Measurements from ENCODE around the gene CACNG4. TPM values are rescaled to one million over a fixed set of nuclear protein-coding genes. Genes with fewer than 3 reads are reported as not detected.

CACNG4 gene
- total RNA-seq, 1 experiment from 2014 or later, result 40.3 TPM

- ATAC-seq (no peak), DNase-seq (ENCODE audit: low read depth, low spot score) (no peak)
- no peaks in the 10 kb centered on the region for H3K4me1 ChIP-seq (ENCODE audit: control insufficient read depth, insufficient read depth, low read length)
- H3K4me3 ChIP-seq (ENCODE audit: low read depth in 2 of 2, low read length in 2 of 2), result no peak overlapping the region
- no TSS peak for BruUV-seq (replicated peaks)
- no peak overlapping the region for H3K27ac ChIP-seq (ENCODE audit: low read length)
- TF ChIP-seq CTCF (IDR thresholded peaks at IDR 0.05) (no peak), REST (IDR thresholded peaks at IDR 0.05; ENCODE audit: insufficient read depth in 1 of 2, low read depth in 2 of 2, low read length in 1 of 2) (no peak), TCF7L2 (IDR thresholded peaks at IDR 0.05; ENCODE audit: low read depth, low read length) (no peak), POLR2AphosphoS5 (IDR thresholded peaks at IDR 0.05; ENCODE audit: low read depth, low read length) (no peak)
- no peaks in the 10 kb centered on the region for H3K27me3 ChIP-seq (ENCODE audit: control insufficient read depth, insufficient read depth, low read length)
- H3K9me3 ChIP-seq (ENCODE audit: control insufficient read depth, insufficient read depth, low read depth, low read length), result no peaks in the 10 kb centered on the region
- ChIA-PET CTCF (no interaction called here), POLR2A (interaction anchor here (0.5 kb wide), 1 partner anchor 13 kb away, joined by 3 read pairs; no protein-coding TSS in a partner anchor)
- 0 out of 2 replicates have a peak, but pooled peaks cover 2% of the 10 kb centered on the region for H3K36me3 ChIP-seq (ENCODE audit: control insufficient read depth, insufficient read depth, low read length)
- intact Hi-C loops (cut with micrococcal nuclease; ENCODE audit: unreplicated experiment) (no loop called here), in situ Hi-C loops (cut with HindIII; ENCODE audit: low pct_unique_long_range_greater_than_20kb, low sequenced_read_pairs) (no loop called here)
Measured at GRCh38 chr17:67079491-67079890, 115.0 kb downstream of the CACNG4 start.

- BruUV-seq (replicated peaks), result no TSS peak
- H3K27ac ChIP-seq (ENCODE audit: low read length), result no peak overlapping the region
- no peaks in the 10 kb centered on the region for H3K27me3 ChIP-seq (ENCODE audit: control insufficient read depth, insufficient read depth, low read length)
- ChIA-PET CTCF (no interaction called here), POLR2A (no interaction called here)
- DNase-seq (ENCODE audit: low read depth, low spot score) (no peak), ATAC-seq (no peak)
- H3K4me3 ChIP-seq (ENCODE audit: low read depth in 2 of 2, low read length in 2 of 2), result no peak overlapping the region
- no peak for TF ChIP-seq SIN3A (IDR thresholded peaks at IDR 0.05; ENCODE audit: borderline replicate concordance, insufficient read depth, low read depth, low read length)
- TF ChIP-seq REST (IDR thresholded peaks at IDR 0.05; ENCODE audit: insufficient read depth in 1 of 2, low read depth in 2 of 2, low read length in 1 of 2), result no peak
- TF ChIP-seq POLR2AphosphoS5 (IDR thresholded peaks at IDR 0.05; ENCODE audit: low read depth, low read length), result no peak
- no peak for TF ChIP-seq TCF7L2 (IDR thresholded peaks at IDR 0.05; ENCODE audit: low read depth, low read length)
- TF ChIP-seq CTCF (IDR thresholded peaks at IDR 0.05), result no peak
- intact Hi-C loops (cut with micrococcal nuclease; ENCODE audit: unreplicated experiment), result no loop called here
- 0 out of 2 replicates have a peak, but pooled peaks cover 2% of the 10 kb centered on the region for H3K36me3 ChIP-seq (ENCODE audit: control insufficient read depth, insufficient read depth, low read length)
- no peaks in the 10 kb centered on the region for H3K9me3 ChIP-seq (ENCODE audit: control insufficient read depth, insufficient read depth, low read depth, low read length)
- in situ Hi-C loops (cut with HindIII; ENCODE audit: low pct_unique_long_range_greater_than_20kb, low sequenced_read_pairs), result no loop called here
- no peaks in the 10 kb centered on the region for H3K4me1 ChIP-seq (ENCODE audit: control insufficient read depth, insufficient read depth, low read length)
Measured at GRCh38 chr17:67080804-67081203, 116.3 kb downstream of the CACNG4 start.

All from Panc1 (cell line).